ENCODE results near the gene AK3. TPM values are rescaled to one million over a fixed set of nuclear protein-coding genes. Genes with fewer than 3 reads are reported as not detected.
A peak's percentile ranks its signal among the peaks of the same experiment; 100 is the strongest.

Gene AK3
- total RNA-seq, 1 experiment from 2014 or later = 15.9 TPM

DNA sequence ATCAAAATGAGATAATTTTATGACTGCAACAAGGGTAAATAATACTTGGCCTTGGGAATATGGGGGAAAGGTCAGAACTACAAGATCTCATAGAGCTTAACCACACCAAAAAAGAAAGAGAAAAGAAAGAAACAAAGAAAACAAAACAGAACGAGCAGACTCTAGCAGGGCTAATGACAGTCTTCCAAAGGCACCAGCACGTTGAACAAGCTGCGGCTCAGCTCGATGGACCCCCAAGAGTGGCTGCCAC lies 689 bp downstream of the AK3 start:
- Histone ChIP-seq H3K27ac (ENCODE audit: low read length) (peak overlapping the region; percentile 69), H3K36me3 (ENCODE audit: control insufficient read depth, insufficient read depth, low read length) (peaks cover 5% of the 10 kb centered on the region; the same call in 1 of the 2 replicates), H3K27me3 (ENCODE audit: control insufficient read depth, insufficient read depth, low read length) (no peaks in the 10 kb centered on the region), H3K4me1 (ENCODE audit: control insufficient read depth, insufficient read depth, low read length) (no peaks in the 10 kb centered on the region), H3K4me3 (ENCODE audit: low read depth in 2 of 2, low read length in 2 of 2) (peak overlapping the region; percentile 57 to 58), H3K9me3 (ENCODE audit: control insufficient read depth, insufficient read depth, low read depth, low read length) (no peaks in the 10 kb centered on the region)
- intact Hi-C loops (cut with micrococcal nuclease; ENCODE audit: unreplicated experiment) = no loop called here
- in situ Hi-C loops (cut with HindIII; ENCODE audit: low pct_unique_long_range_greater_than_20kb, low sequenced_read_pairs) = no loop called here
- BruUV-seq (replicated peaks) = no TSS peak
- CTCF ChIA-PET = no interaction called here
- DNase-seq (ENCODE audit: low read depth, low spot score) = no peak
- TF ChIP-seq POLR2AphosphoS5 (IDR thresholded peaks at IDR 0.05; ENCODE audit: low read depth, low read length) (no peak), CTCF (IDR thresholded peaks at IDR 0.05) (no peak), SIN3A (IDR thresholded peaks at IDR 0.05; ENCODE audit: borderline replicate concordance, insufficient read depth, low read depth, low read length) (no peak), TCF7L2 (IDR thresholded peaks at IDR 0.05; ENCODE audit: low read depth, low read length) (no peak)
- TF ChIP-seq, protein P1, sequence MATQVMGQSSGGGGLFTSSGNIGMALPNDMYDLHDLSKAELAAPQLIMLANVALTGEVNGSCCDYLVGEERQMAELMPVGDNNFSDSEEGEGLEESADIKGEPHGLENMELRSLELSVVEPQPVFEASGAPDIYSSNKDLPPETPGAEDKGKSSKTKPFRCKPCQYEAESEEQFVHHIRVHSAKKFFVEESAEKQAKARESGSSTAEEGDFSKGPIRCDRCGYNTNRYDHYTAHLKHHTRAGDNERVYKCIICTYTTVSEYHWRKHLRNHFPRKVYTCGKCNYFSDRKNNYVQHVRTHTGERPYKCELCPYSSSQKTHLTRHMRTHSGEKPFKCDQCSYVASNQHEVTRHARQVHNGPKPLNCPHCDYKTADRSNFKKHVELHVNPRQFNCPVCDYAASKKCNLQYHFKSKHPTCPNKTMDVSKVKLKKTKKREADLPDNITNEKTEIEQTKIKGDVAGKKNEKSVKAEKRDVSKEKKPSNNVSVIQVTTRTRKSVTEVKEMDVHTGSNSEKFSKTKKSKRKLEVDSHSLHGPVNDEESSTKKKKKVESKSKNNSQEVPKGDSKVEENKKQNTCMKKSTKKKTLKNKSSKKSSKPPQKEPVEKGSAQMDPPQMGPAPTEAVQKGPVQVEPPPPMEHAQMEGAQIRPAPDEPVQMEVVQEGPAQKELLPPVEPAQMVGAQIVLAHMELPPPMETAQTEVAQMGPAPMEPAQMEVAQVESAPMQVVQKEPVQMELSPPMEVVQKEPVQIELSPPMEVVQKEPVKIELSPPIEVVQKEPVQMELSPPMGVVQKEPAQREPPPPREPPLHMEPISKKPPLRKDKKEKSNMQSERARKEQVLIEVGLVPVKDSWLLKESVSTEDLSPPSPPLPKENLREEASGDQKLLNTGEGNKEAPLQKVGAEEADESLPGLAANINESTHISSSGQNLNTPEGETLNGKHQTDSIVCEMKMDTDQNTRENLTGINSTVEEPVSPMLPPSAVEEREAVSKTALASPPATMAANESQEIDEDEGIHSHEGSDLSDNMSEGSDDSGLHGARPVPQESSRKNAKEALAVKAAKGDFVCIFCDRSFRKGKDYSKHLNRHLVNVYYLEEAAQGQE (IDR thresholded peaks at IDR 0.05; ENCODE audit: insufficient read depth in 1 of 2, low read depth in 2 of 2, low read length in 1 of 2) = no peak
- ATAC-seq = no peak
- POLR2A ChIA-PET = no interaction called here

GRCh38 chr9:4739587-4740387 lies 1.2 kb downstream of the AK3 start:
- TF ChIP-seq, protein P1 (IDR thresholded peaks at IDR 0.05; ENCODE audit: insufficient read depth in 1 of 2, low read depth in 2 of 2, low read length in 1 of 2) = no peak
- TF ChIP-seq CTCF (IDR thresholded peaks at IDR 0.05) (no peak), SIN3A (IDR thresholded peaks at IDR 0.05; ENCODE audit: borderline replicate concordance, insufficient read depth, low read depth, low read length) (no peak), POLR2AphosphoS5 (IDR thresholded peaks at IDR 0.05; ENCODE audit: low read depth, low read length) (no peak), TCF7L2 (IDR thresholded peaks at IDR 0.05; ENCODE audit: low read depth, low read length) (no peak)

More at GRCh38 chr9:4739587-4740387, 1.2 kb downstream of the AK3 start:
- Histone ChIP-seq H3K36me3 (ENCODE audit: control insufficient read depth, insufficient read depth, low read length) (peaks cover 5% of the 10 kb centered on the region; the same call in 1 of the 2 replicates), H3K4me1 (ENCODE audit: control insufficient read depth, insufficient read depth, low read length) (no peaks in the 10 kb centered on the region), H3K27ac (ENCODE audit: low read length) (peak overlapping the region; percentile 69), H3K4me3 (ENCODE audit: low read depth in 2 of 2, low read length in 2 of 2) (peak overlapping the region; percentile 57 to 58), H3K9me3 (ENCODE audit: control insufficient read depth, insufficient read depth, low read depth, low read length) (no peaks in the 10 kb centered on the region), H3K27me3 (ENCODE audit: control insufficient read depth, insufficient read depth, low read length) (no peaks in the 10 kb centered on the region)
- intact Hi-C loops (cut with micrococcal nuclease; ENCODE audit: unreplicated experiment) = no loop called here
- ATAC-seq (no peak), DNase-seq (ENCODE audit: low read depth, low spot score) (no peak)
- ChIA-PET CTCF (no interaction called here), POLR2A (no interaction called here)
- in situ Hi-C loops (cut with HindIII; ENCODE audit: low pct_unique_long_range_greater_than_20kb, low sequenced_read_pairs) = no loop called here
- TSS peak; percentile 82 for BruUV-seq (replicated peaks)

Measured in Panc1 (cell line).